ENCODE data around the gene CFAP61. TPM values are rescaled to one million over a fixed set of nuclear protein-coding genes. Genes with fewer than 3 reads are reported as not detected.

Gene CFAP61
- total RNA-seq, 4 donors from 2014 or later = 0.68 to 3.7 (median 1.4) TPM

- TF ChIP-seq CTCF (IDR thresholded peaks at IDR 0.05; ENCODE audit: low read depth) = no peak
These were observed 120.9 kb downstream of the CFAP61 start for GRCh38 chr20:20173254-20173653.

GRCh38 chr20:20174089-20174835, 121.9 kb downstream of the CFAP61 start:
- TF ChIP-seq CTCF (IDR thresholded peaks at IDR 0.05; ENCODE audit: low read depth) = no peak

- no peak for TF ChIP-seq CTCF (IDR thresholded peaks at IDR 0.05; ENCODE audit: low read depth)
These were observed 129.0 kb downstream of the CFAP61 start for GRCh38 chr20:20181322-20181721.

- no peak for TF ChIP-seq CTCF (IDR thresholded peaks at IDR 0.05; ENCODE audit: low read depth)
These were observed 131.8 kb downstream of the CFAP61 start for GRCh38 chr20:20184149-20184548.

- TF ChIP-seq CTCF (IDR thresholded peaks at IDR 0.05; ENCODE audit: low read depth) = no peak
These were observed 132.4 kb downstream of the CFAP61 start for GRCh38 chr20:20184706-20185105.

GRCh38 chr20:20188647-20189046, 136.3 kb downstream of the CFAP61 start:
- no peak for TF ChIP-seq CTCF (IDR thresholded peaks at IDR 0.05; ENCODE audit: low read depth)

- no peak for TF ChIP-seq CTCF (IDR thresholded peaks at IDR 0.05; ENCODE audit: low read depth)
These were observed 140.0 kb downstream of the CFAP61 start for GRCh38 chr20:20192366-20192765.
